ENCODE data around the gene NOMO2. TPM values are rescaled to one million over a fixed set of nuclear protein-coding genes. Genes with fewer than 3 reads are reported as not detected.
"Not testable (repeated sequence)": the region's sequence is repeated elsewhere in the genome, so short reads cannot be mapped to it uniquely, and the experiment has no call there.

NOMO2 gene
- total RNA-seq, 4 donors from 2014 or later, result 51.8 to 84.2 (median 81.5) TPM

DNA sequence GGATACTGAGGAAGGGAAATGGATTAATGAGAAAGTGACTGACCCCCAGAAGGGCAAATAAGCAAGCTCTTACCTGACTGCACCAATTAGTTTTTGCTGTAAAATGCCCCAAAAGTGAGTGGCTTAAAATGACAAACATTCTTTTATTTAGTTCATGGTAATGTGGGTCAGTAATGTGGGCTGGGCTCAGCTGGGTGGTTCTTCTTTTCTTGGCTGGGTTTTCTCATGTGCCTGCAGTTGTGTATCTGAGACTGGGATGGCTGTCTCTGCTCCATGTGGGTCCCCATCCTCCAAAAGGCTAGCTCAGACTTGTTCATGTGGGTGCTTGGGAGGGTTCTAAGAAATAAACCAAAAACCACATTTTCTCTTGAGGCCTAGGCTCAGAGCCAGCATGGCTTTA lies 29.5 kb upstream of the NOMO2 start:
- H3K4me1 ChIP-seq, H3K36me3 ChIP-seq, H3K9me3 ChIP-seq, H3K27me3 ChIP-seq, ATAC-seq, H3K27ac ChIP-seq, H3K4me3 ChIP-seq: not testable (repeated sequence)

DNA sequence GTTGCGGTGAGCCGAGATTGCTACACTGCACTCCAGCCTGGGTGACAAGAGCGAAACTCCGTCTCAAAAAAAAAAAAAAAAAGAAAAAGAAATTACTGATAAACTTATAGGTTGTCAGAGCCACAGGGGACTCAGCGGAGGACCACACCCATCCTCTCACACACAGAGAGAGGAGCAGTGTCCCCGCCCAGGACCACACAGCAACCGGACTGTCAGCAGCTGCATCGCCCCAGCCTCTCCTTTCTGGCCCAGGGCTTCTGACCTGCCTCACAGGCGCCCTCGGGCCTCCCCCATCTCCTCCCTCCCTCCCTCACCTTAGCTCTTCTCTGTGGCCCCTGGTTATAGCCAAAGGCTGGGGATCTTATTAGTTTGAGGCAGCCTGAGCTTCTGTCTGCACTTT lies 27.9 kb upstream of the NOMO2 start:
- 90% methylated on average over 5 of the region's 10 CpGs; no CpG with 5 or more reads in 1 of the 2 donors for WGBS, 2 donors (ENCODE audit: low coverage in 1 of 2)
- H3K4me3 ChIP-seq, result not testable (repeated sequence)

GRCh38 chr16:18586560-18587540 lies 25.0 kb upstream of the NOMO2 start:
- H3K4me1 ChIP-seq, H3K9me3 ChIP-seq, H3K36me3 ChIP-seq, ATAC-seq, H3K4me3 ChIP-seq, H3K27ac ChIP-seq, H3K27me3 ChIP-seq: not testable (repeated sequence)
- no CpG with 5 or more reads among the region's 5 CpGs for WGBS, 2 donors (ENCODE audit: low coverage in 1 of 2)

More for the DNA sequence above, 27.9 kb upstream of the NOMO2 start:
- ATAC-seq, H3K27ac ChIP-seq, H3K27me3 ChIP-seq, H3K36me3 ChIP-seq, H3K9me3 ChIP-seq, H3K4me1 ChIP-seq: not testable (repeated sequence)

GRCh38 chr16:18585789-18586188 lies 23.9 kb upstream of the NOMO2 start:
- H3K36me3 ChIP-seq, H3K27me3 ChIP-seq, H3K4me3 ChIP-seq, H3K9me3 ChIP-seq, ATAC-seq, H3K27ac ChIP-seq, H3K4me1 ChIP-seq: not testable (repeated sequence)
- WGBS, 2 donors (ENCODE audit: low coverage in 1 of 2), result 100% methylated on average over 7 of the region's 10 CpGs; no CpG with 5 or more reads in 1 of the 2 donors

DNA sequence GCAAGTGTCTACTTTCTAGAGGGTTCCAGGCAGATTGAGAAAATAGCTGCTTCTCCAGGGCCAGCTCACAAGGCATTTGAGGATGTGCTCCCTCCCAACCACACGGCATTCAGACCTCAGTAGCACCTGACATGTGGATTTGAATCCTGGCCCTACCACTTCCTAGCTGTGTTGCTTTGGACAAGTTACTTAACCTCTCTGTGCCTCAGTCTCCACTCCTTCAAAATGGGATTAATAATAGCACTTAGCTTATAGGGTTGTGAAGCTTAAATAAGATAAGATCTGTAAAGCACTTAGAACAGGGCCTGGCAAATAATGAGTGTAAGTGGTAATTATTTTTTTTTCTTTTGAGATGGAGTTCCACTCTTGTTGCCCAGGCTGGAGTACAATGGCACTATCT lies 21.0 kb upstream of the NOMO2 start:
- no peaks in the 10 kb centered on the region for H3K4me1 ChIP-seq
- 43% methylated on average over 1 of the region's 1 CpG; no CpG with 5 or more reads in 1 of the 2 donors for WGBS, 2 donors (ENCODE audit: low coverage in 1 of 2)
- H3K9me3 ChIP-seq, result no peaks in the 10 kb centered on the region
- TF ChIP-seq POLR2AphosphoS5 (IDR thresholded peaks at IDR 0.05) (no peak), CTCF (IDR thresholded peaks at IDR 0.05) (no peak), POLR2A (IDR thresholded peaks at IDR 0.05) (no peak)
- H3K27ac ChIP-seq, result no peak overlapping the region
- no peak for ATAC-seq
- no peaks in the 10 kb centered on the region for H3K27me3 ChIP-seq
- no peaks in the 10 kb centered on the region for H3K36me3 ChIP-seq
- no peak overlapping the region for H3K4me3 ChIP-seq

DNA sequence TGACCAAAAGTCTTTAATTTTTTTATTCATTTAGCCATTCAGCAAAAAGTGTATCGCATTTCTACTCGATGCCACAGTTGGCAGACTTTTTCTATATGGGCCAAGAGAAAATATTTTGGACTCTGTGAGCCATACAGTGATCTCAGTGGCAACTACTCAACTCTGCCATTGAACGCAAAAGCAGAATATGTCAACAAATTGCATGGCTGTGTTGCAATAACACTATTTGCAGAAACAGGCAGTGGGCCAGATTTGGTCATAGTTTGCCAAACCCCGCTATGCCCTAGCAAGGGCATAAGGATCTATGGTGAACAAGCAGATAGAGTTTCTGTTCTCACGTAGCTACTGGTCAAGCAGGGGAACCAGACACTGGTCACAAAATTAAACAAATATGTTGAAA lies 18.5 kb upstream of the NOMO2 start:
- WGBS, 2 donors (ENCODE audit: low coverage in 1 of 2), result 78% methylated on average over 3 of the region's 5 CpGs; no CpG with 5 or more reads in 1 of the 2 donors
- not testable (repeated sequence) for H3K4me1 ChIP-seq, H3K4me3 ChIP-seq, H3K27me3 ChIP-seq, H3K36me3 ChIP-seq, H3K27ac ChIP-seq, H3K9me3 ChIP-seq
- peak; percentile 22 for ATAC-seq

- not testable (repeated sequence) for H3K27me3 ChIP-seq, H3K27ac ChIP-seq, H3K4me1 ChIP-seq, H3K4me3 ChIP-seq, H3K36me3 ChIP-seq, ATAC-seq, H3K9me3 ChIP-seq
- 73 to 90% methylated on average over 2 of the region's 2 CpGs for WGBS, 2 donors (ENCODE audit: low coverage in 1 of 2)
These were observed 17.4 kb upstream of the NOMO2 start for GRCh38 chr16:18579261-18579660.

GRCh38 chr16:18577942-18578341 lies 16.0 kb upstream of the NOMO2 start:
- H3K27me3 ChIP-seq, H3K9me3 ChIP-seq, H3K36me3 ChIP-seq, H3K27ac ChIP-seq, ATAC-seq, H3K4me1 ChIP-seq, H3K4me3 ChIP-seq: not testable (repeated sequence)
- 89 to 100% methylated on average over 1 of the region's 1 CpG for WGBS, 2 donors (ENCODE audit: low coverage in 1 of 2)

DNA sequence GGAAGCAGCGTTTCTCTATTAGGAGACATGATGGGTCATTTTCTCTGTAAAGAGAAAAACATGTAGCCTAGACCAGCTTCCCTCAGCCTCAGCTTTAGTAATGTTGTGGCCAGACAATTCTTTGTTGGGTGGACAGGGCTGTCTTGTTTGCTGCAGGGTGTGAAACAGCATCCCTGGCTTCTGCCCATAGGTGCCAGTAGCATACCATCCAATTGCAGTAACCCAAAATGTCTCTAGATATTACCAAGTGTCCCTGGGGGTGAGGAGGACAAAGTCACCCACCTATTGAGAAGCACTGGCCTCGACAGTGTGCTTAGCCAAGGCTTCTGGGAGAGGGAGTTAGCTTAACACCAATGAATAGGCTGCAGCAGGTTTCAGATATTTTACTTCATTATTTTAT lies 14.0 kb upstream of the NOMO2 start:
- H3K36me3 ChIP-seq, H3K27ac ChIP-seq, H3K4me3 ChIP-seq, H3K4me1 ChIP-seq, ATAC-seq, H3K27me3 ChIP-seq, H3K9me3 ChIP-seq: not testable (repeated sequence)
- no CpG with 5 or more reads among the region's 2 CpGs for WGBS, 2 donors (ENCODE audit: low coverage in 1 of 2)

- H3K4me3 ChIP-seq, H3K36me3 ChIP-seq, H3K9me3 ChIP-seq, H3K27ac ChIP-seq, ATAC-seq, H3K4me1 ChIP-seq, H3K27me3 ChIP-seq: not testable (repeated sequence)
- 91 to 94% methylated on average over 7 of the region's 13 CpGs for WGBS, 2 donors (ENCODE audit: low coverage in 1 of 2)
These were observed 13.5 kb upstream of the NOMO2 start for GRCh38 chr16:18575298-18575917.

- H3K9me3 ChIP-seq, H3K4me1 ChIP-seq, H3K27ac ChIP-seq, H3K36me3 ChIP-seq, H3K27me3 ChIP-seq, ATAC-seq, H3K4me3 ChIP-seq: not testable (repeated sequence)
- WGBS, 2 donors (ENCODE audit: low coverage in 1 of 2), result no CpG with 5 or more reads among the region's 7 CpGs
These were observed 12.0 kb upstream of the NOMO2 start for GRCh38 chr16:18573887-18574286.

GRCh38 chr16:18572973-18573372 lies 11.1 kb upstream of the NOMO2 start:
- H3K27ac ChIP-seq, H3K9me3 ChIP-seq, H3K4me1 ChIP-seq, ATAC-seq, H3K4me3 ChIP-seq, H3K36me3 ChIP-seq, H3K27me3 ChIP-seq: not testable (repeated sequence)
- no CpG with 5 or more reads among the region's 8 CpGs for WGBS, 2 donors (ENCODE audit: low coverage in 1 of 2)
